DOHH2 (cell line): Measurements from ENCODE around the gene FSTL4.

Source experiments
- CTCF ChIP-seq: fragments of 200-600 bp; sonication (generic); IDR thresholded peaks from one replicate; pipeline ENCODE4 v1.5.1; 2014; ENCODE audit warnings: antibody characterized with exemption, mild to moderate bottlenecking, low read depth, low read length; ENCODE audit not compliant: poor library complexity, severe bottlenecking
- EZH2phosphoT487 ChIP-seq: fragments of 200-600 bp; sonication (generic); IDR thresholded peaks from 2 replicates; pipeline ENCODE4 v1.6.1; 2017; ENCODE audit warnings: borderline replicate concordance, mild to moderate bottlenecking, antibody characterized with exemption, low read length, moderate library complexity, mixed read lengths

GRCh38 chr5:133510634-133511262 is 101.6 kb downstream of the FSTL4 start:
- no peak for TF ChIP-seq CTCF
- TF ChIP-seq EZH2phosphoT487 = no peak
